Skin epidermis (tissue), 12 donors: ENCODE results near the gene ACTL9.

Experiments
- H3K27ac ChIP-seq, 21 experiments: fragments of 200-600 bp; sonication (generic) in 11 of 21; one replicate each; pipeline ENCODE4 v1.5.0; 2020; ENCODE audit warnings: mild to moderate bottlenecking in 3 of 21, inconsistent platforms in 2 of 21, moderate library complexity in 2 of 21
- H3K4me3 ChIP-seq, 7 experiments: fragments of 200-600 bp; sonication (generic) in 2 of 7; one replicate each; pipeline ENCODE4 v1.5.0; 2020; ENCODE audit warnings: inconsistent platforms in 2 of 7, mild to moderate bottlenecking in 2 of 7, moderate library complexity in 1 of 7

ACTL9 gene

GRCh38 chr19:8654591-8655339 is 43.8 kb downstream of the ACTL9 start:
- Histone ChIP-seq H3K4me3 (peak overlapping the region in 1 of 7 experiments; percentile 14), H3K27ac (no peak overlapping the region)

GRCh38 chr19:8648240-8648639 is 50.4 kb downstream of the ACTL9 start:
- no peak overlapping the region for H3K4me3 ChIP-seq
- H3K27ac ChIP-seq: peak overlapping the region in 1 of 21 experiments; percentile 2
